ENCODE measurements around the gene PRDM2. TPM values are rescaled to one million over a fixed set of nuclear protein-coding genes. Genes with fewer than 3 reads are reported as not detected.

The PRDM2 gene
- total RNA-seq, 1 donor from 2014 or later: 88.3 TPM

GRCh38 chr1:13751985-13752384 is 52.0 kb downstream of the PRDM2 start:
- no peak overlapping the region for H3K27ac Mint-ChIP-seq (ENCODE audit: unreplicated experiment)
- H3K4me3 Mint-ChIP-seq (ENCODE audit: unreplicated experiment): no peak overlapping the region
- peaks cover 6% of the 10 kb centered on the region for H3K27me3 Mint-ChIP-seq (ENCODE audit: unreplicated experiment)
- no peaks in the 10 kb centered on the region for H3K36me3 Mint-ChIP-seq (ENCODE audit: unreplicated experiment)
- no peak for DNase-seq
- peaks cover 16% of the 10 kb centered on the region for H3K9me3 Mint-ChIP-seq (ENCODE audit: unreplicated experiment)
- TF ChIP-seq CTCF (IDR thresholded peaks at IDR 0.05; ENCODE audit: partially characterized antibody, unreplicated experiment): no peak
- H3K4me1 Mint-ChIP-seq (ENCODE audit: low read depth, unreplicated experiment): peaks cover 34% of the 10 kb centered on the region

DNA sequence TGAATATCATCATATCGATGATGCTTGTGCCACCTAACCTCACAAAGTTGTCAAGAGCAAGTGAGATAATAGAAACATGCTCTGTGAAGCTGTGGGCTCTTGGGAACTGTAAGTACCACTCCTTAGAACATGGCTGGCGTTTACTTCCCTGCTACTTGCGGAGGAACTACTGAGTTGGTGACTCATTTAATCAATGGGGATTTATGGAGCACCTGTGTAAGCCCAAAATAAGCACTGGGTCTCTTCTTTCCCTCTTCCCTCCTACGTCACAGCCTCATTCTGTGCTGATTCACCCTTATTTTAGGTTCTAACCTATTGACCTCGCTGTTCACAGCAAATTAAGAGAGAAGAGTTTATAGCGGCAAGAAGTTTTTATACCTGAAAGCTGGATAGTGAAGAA is 52.9 kb downstream of the PRDM2 start:
- peaks cover 16% of the 10 kb centered on the region for H3K9me3 Mint-ChIP-seq (ENCODE audit: unreplicated experiment)
- no peaks in the 10 kb centered on the region for H3K36me3 Mint-ChIP-seq (ENCODE audit: unreplicated experiment)
- H3K27ac Mint-ChIP-seq (ENCODE audit: unreplicated experiment): no peak overlapping the region
- H3K4me1 Mint-ChIP-seq (ENCODE audit: low read depth, unreplicated experiment): peaks cover 34% of the 10 kb centered on the region
- no peak for TF ChIP-seq CTCF (IDR thresholded peaks at IDR 0.05; ENCODE audit: partially characterized antibody, unreplicated experiment)
- no peak for DNase-seq
- H3K27me3 Mint-ChIP-seq (ENCODE audit: unreplicated experiment): peaks cover 6% of the 10 kb centered on the region
- no peak overlapping the region for H3K4me3 Mint-ChIP-seq (ENCODE audit: unreplicated experiment)

DNA sequence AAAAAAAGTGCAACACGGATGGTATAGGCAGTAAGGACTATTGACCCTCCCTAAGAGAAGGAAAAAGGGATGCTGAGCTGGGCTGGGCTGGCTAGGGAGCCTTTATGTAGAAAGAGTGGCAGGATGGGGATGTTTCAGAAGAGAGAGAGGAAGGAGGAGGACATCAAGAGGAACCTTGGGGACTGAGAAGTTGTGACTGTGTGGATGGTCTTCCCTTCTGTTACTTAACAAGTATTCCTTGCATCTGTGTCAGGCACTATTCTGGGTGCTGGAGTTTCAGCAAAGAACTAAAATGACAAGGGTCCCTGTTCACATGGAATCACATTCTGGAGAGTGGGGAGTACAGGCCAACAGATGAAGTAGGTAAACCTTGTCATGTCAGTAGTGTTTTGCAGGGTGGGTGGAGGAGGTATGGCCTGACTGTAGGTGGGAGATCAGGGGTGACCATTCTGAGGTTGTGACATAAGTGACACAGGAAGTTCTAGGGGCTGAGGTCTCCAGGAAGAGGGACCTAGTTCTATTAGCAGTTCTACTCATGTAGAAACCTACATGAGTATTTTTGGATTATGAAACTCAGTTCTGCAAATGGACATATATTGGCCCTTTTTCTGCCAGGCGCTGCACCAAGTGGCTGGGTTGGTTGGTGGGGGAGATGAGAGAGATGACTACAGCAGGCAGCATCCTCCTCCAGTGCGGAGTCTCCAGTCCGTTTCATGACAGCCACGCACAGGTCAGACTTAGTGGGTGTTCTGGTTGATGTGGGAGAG is 53.8 kb downstream of the PRDM2 start:
- Mint-ChIP-seq H3K36me3 (ENCODE audit: unreplicated experiment) (no peaks in the 10 kb centered on the region), H3K27ac (ENCODE audit: unreplicated experiment) (no peak overlapping the region), H3K27me3 (ENCODE audit: unreplicated experiment) (peaks cover 5% of the 10 kb centered on the region), H3K9me3 (ENCODE audit: unreplicated experiment) (peaks cover 8% of the 10 kb centered on the region), H3K4me3 (ENCODE audit: unreplicated experiment) (no peak overlapping the region), H3K4me1 (ENCODE audit: low read depth, unreplicated experiment) (peaks cover 29% of the 10 kb centered on the region)
- DNase-seq: no peak
- no peak for TF ChIP-seq CTCF (IDR thresholded peaks at IDR 0.05; ENCODE audit: partially characterized antibody, unreplicated experiment)

DNA sequence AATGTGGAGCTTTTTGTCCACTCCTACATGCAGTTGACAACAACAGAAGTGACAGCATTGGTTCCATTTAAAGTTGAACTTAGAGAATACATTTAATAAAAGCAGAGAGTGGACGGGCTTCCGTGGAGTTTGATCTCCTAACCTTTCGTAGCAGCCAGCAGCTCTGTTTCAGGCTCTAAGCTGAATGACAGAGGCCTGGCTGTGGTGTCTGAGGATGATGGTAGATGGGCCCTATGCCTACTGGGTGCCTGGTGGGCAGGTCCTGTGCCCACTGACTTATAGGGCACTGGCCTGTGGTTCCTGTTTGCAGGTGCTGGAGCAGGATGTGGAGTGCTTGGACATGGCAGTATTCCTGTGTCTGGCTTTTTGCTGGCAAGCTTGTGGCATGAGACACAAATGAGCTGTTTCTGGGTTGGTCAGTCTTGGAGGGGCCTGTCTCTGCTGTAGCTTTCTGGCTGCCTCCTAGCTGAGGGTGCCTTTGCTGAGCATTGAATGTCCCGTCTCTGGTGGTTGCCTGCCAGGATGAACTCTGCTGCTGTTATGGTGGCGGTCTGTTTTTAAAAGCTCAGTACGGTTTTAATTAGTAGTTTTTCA is 54.6 kb downstream of the PRDM2 start:
- no peak for DNase-seq
- Mint-ChIP-seq H3K4me1 (ENCODE audit: low read depth, unreplicated experiment) (peaks cover 33% of the 10 kb centered on the region), H3K9me3 (ENCODE audit: unreplicated experiment) (peaks cover 6% of the 10 kb centered on the region), H3K27me3 (ENCODE audit: unreplicated experiment) (peaks cover 3% of the 10 kb centered on the region), H3K36me3 (ENCODE audit: unreplicated experiment) (no peaks in the 10 kb centered on the region), H3K4me3 (ENCODE audit: unreplicated experiment) (no peak overlapping the region), H3K27ac (ENCODE audit: unreplicated experiment) (no peak overlapping the region)
- TF ChIP-seq CTCF (IDR thresholded peaks at IDR 0.05; ENCODE audit: partially characterized antibody, unreplicated experiment): no peak

Measured in glutamatergic neuron (in vitro differentiated cells).